Fibroblast of lung (primary cell): Measurements from ENCODE around the gene NDUFA12. TPM values are rescaled to one million over a fixed set of nuclear protein-coding genes. Genes with fewer than 3 reads are reported as not detected.

Experiments
- DNase-seq, 2 donors: peaks; one replicate each; pipeline versions ENCODE4 v3.0.0 to v3.0.0-alpha.2; 2010; ENCODE audit warnings: low read depth in 2 of 2
- H2AFZ ChIP-seq: 2 replicates; pipeline ENCODE4 v1.5.1; 2012; ENCODE audit warnings: low read length, control low read depth, inconsistent platforms
- H3K27ac ChIP-seq: 2 replicates; pipeline ENCODE4 v1.5.1; 2011; ENCODE audit warnings: low read length, control low read depth; ENCODE audit not compliant: insufficient read depth
- H3K27me3 ChIP-seq: 2 replicates; pipeline ENCODE4 v1.5.1; 2011; ENCODE audit warnings: mild to moderate bottlenecking, low read length; ENCODE audit not compliant: control insufficient read depth, insufficient read depth
- H3K36me3 ChIP-seq: 2 replicates; pipeline ENCODE4 v1.5.1; 2011; ENCODE audit warnings: low read length; ENCODE audit not compliant: control insufficient read depth, insufficient read depth
- H3K4me1 ChIP-seq: 2 replicates; pipeline ENCODE4 v1.5.1; 2011; ENCODE audit warnings: low read length; ENCODE audit not compliant: control insufficient read depth, insufficient read depth; ENCODE audit errors: extremely low read depth
- H3K4me2 ChIP-seq: 2 replicates; pipeline ENCODE4 v1.5.1; 2011; ENCODE audit warnings: low read length, control low read depth; ENCODE audit not compliant: insufficient read depth; ENCODE audit errors: extremely low read depth
- H3K4me3 ChIP-seq, 4 experiments: fragments of 200-600 bp in 1 of 4; sonication (generic) in 1 of 4; replicated peaks in 1 of 4; 2 replicates each; pipeline ENCODE4 v1.5.1; 2011 to 2016; ENCODE audit warnings: low read length in 4 of 4, low read depth in 3 of 4, mild to moderate bottlenecking in 3 of 4, control low read depth in 2 of 4, inconsistent platforms in 1 of 4, mixed read lengths in 1 of 4; ENCODE audit not compliant: insufficient read depth in 1 of 4; ENCODE audit errors: control extremely low read depth in 1 of 4
- H3K79me2 ChIP-seq: 2 replicates; pipeline ENCODE4 v1.5.1; 2012; ENCODE audit warnings: mild to moderate bottlenecking, low read length, inconsistent platforms; ENCODE audit not compliant: control insufficient read depth, insufficient read depth
- H3K9ac ChIP-seq: 2 replicates; pipeline ENCODE4 v1.5.1; 2011; ENCODE audit warnings: mild to moderate bottlenecking, low read length, control low read depth; ENCODE audit not compliant: insufficient read depth
- H3K9me3 ChIP-seq: 2 replicates; pipeline ENCODE4 v1.5.1; 2012; ENCODE audit warnings: low read depth, low read length; ENCODE audit not compliant: control insufficient read depth, insufficient read depth
- H4K20me1 ChIP-seq: 2 replicates; pipeline ENCODE4 v1.5.1; 2011; ENCODE audit warnings: low read length; ENCODE audit not compliant: control insufficient read depth, insufficient read depth; ENCODE audit errors: extremely low read depth
- EZH2 ChIP-seq: IDR thresholded peaks from 2 replicates; pipeline ENCODE4 v1.5.1; 2012; ENCODE audit warnings: low read length, control low read depth, mild to moderate bottlenecking; ENCODE audit errors: missing control alignments
- polyA plus RNA-seq, 2 donors: library from polyadenylated mRNA; depleted of rRNA in 1 of 2; stranded (reverse) in 1 of 2; unstranded in 1 of 2; fragments of >200 nt; gene quantifications; 2 replicates each; pipeline ENCODE4 v1.2.1, GENCODE V29; 2011 to 2012; ENCODE audit warnings: missing spikeins in 1 of 2
- total RNA-seq: library from RNA; depleted of rRNA; stranded (reverse); fragments of >200 nt; gene quantifications from 2 replicates; pipeline ENCODE4 v1.2.1, GENCODE V29; 2014
- TF ChIP-seq, protein P1 (sequence below), 2 donors: IDR thresholded peaks in 1 of 2; conservative IDR thresholded peaks in 1 of 2; 1 replicate in 1 of 2; 2 replicates in 1 of 2; pipeline ENCODE4 v1.5.1; 2011 to 2012; ENCODE audit warnings: low read length in 2 of 2, control low read depth in 1 of 2, inconsistent platforms in 1 of 2, low read depth in 1 of 2, mild to moderate bottlenecking in 1 of 2

Gene NDUFA12
- total and polyA plus RNA-seq, 2 donors (not counting 1 experiment from before 2014, with no cell fraction given), result 102 to 210 TPM

DNA sequence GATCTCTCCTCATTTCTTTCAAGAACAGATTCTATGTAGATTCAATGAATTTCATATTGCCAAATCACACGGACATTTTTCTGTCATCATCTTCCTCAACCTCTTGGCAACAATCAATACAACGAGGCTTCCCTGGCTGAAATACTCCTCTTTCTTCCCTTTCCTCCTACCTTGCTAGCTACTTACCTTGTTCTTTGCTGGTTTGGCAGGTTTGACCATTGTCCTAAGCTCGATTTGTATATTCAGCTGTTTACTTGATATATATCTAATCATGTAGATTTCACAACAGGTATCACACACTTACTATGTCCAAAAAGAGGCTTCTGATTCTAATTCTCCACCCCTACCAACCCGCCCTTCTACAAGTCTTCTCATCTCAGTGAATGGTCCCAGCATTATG is 23.6 kb downstream of the NDUFA12 start:
- H3K4me1 ChIP-seq, result peaks cover 14% of the 10 kb centered on the region
- H3K27ac ChIP-seq, result no peak overlapping the region
- no peak for DNase-seq
- H3K79me2 ChIP-seq, result no peaks in the 10 kb centered on the region
- H4K20me1 ChIP-seq, result no peaks in the 10 kb centered on the region
- H2AFZ ChIP-seq, result no peak overlapping the region
- H3K36me3 ChIP-seq, result no peaks in the 10 kb centered on the region
- no peak for TF ChIP-seq EZH2
- TF ChIP-seq, protein P1, sequence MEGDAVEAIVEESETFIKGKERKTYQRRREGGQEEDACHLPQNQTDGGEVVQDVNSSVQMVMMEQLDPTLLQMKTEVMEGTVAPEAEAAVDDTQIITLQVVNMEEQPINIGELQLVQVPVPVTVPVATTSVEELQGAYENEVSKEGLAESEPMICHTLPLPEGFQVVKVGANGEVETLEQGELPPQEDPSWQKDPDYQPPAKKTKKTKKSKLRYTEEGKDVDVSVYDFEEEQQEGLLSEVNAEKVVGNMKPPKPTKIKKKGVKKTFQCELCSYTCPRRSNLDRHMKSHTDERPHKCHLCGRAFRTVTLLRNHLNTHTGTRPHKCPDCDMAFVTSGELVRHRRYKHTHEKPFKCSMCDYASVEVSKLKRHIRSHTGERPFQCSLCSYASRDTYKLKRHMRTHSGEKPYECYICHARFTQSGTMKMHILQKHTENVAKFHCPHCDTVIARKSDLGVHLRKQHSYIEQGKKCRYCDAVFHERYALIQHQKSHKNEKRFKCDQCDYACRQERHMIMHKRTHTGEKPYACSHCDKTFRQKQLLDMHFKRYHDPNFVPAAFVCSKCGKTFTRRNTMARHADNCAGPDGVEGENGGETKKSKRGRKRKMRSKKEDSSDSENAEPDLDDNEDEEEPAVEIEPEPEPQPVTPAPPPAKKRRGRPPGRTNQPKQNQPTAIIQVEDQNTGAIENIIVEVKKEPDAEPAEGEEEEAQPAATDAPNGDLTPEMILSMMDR (conservative IDR thresholded peaks at IDR 0.05 in 1 of 2, IDR thresholded peaks at IDR 0.05 in 1 of 2; ENCODE audit: low read depth in 1 of 2, low read length in 2 of 2), result no peak
- no peak overlapping the region for H3K4me2 ChIP-seq
- H3K27me3 ChIP-seq, result no peaks in the 10 kb centered on the region
- no peak overlapping the region for H3K4me3 ChIP-seq
- no peak overlapping the region for H3K9ac ChIP-seq
- no peaks in the 10 kb centered on the region for H3K9me3 ChIP-seq

DNA sequence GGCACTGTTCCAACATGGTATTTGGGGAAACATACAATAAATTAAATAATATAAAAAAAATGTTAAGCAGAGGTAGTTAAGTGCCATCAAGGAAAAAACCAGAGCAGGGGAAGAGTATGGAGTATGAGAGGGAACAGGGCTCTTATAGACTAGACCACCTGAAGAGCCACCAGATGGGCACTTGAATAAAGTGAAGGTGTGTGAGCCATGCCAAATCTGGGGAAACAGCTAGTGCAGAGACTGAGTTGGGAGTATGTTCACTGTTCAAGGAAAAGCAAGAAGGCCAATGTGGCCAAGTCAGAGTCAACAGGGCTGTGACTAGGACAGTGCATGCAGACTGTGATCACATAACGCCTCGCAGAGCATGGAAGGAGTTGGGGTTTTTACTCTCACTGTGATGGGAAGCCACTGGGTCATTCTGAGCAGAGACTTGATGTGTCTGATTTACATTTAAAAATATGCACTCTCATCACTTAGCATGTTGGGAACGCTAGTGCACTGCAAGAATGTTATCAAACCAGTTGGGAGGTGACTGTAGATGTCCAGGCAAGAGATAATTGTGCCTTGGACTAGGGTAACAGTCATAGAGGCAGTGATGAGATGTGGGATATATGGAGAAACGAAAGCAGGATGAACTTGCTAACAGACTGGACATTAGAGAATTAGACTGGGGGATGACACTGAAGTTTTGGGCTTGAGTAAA is 25.6 kb downstream of the NDUFA12 start:
- TF ChIP-seq EZH2, result no peak
- TF ChIP-seq, protein P1 (conservative IDR thresholded peaks at IDR 0.05 in 1 of 2, IDR thresholded peaks at IDR 0.05 in 1 of 2; ENCODE audit: low read depth in 1 of 2, low read length in 2 of 2), result no peak
- Histone ChIP-seq H3K4me2 (no peak overlapping the region), H3K4me1 (peaks cover 2% of the 10 kb centered on the region)

DNA sequence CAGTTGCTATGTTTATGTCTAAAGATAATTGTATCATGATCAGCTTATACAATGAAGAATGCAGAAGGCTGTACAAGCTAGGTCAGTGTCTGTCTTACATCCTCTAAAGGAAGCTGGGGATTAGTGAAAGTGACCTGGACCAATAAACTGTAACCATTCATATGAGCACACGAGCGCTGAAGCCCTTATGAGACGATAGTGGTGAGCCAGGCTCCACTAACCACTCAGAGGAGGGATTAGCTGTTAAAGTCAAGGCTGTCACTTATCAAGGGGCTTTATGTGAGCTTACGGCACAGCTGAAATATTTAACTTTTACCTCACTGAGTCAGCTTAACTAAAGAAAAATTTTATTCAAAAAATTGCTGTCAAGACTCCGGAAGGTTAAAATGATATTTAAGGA is 30.3 kb downstream of the NDUFA12 start:
- Histone ChIP-seq H3K4me3 (no peak overlapping the region), H3K9ac (no peak overlapping the region), H4K20me1 (no peaks in the 10 kb centered on the region), H2AFZ (no peak overlapping the region), H3K4me1 (no peaks in the 10 kb centered on the region), H3K27me3 (no peaks in the 10 kb centered on the region), H3K4me2 (no peak overlapping the region), H3K9me3 (no peaks in the 10 kb centered on the region), H3K36me3 (no peaks in the 10 kb centered on the region), H3K79me2 (no peaks in the 10 kb centered on the region), H3K27ac (no peak overlapping the region)
- peak; percentile 18 to 65 for DNase-seq
- TF ChIP-seq, protein P1 (conservative IDR thresholded peaks at IDR 0.05 in 1 of 2, IDR thresholded peaks at IDR 0.05 in 1 of 2; ENCODE audit: low read depth in 1 of 2, low read length in 2 of 2), result no peak
- TF ChIP-seq EZH2, result no peak

More for the DNA sequence above, 25.6 kb downstream of the NDUFA12 start:
- Histone ChIP-seq H3K36me3 (no peaks in the 10 kb centered on the region), H3K4me3 (no peak overlapping the region), H4K20me1 (no peaks in the 10 kb centered on the region), H3K27me3 (no peaks in the 10 kb centered on the region), H3K79me2 (no peaks in the 10 kb centered on the region), H3K9me3 (no peaks in the 10 kb centered on the region), H3K9ac (no peak overlapping the region), H3K27ac (no peak overlapping the region), H2AFZ (no peak overlapping the region)
- DNase-seq, result no peak
